Neural cell (in vitro differentiated cells): Measurements from ENCODE around the gene SH3RF3.
A peak's percentile ranks its signal among the peaks of the same experiment; 100 is the strongest.

Experiments
- CTCF ChIP-seq: fragments of 450-650 bp; IDR thresholded peaks from 2 replicates; pipeline ENCODE4 v1.5.1; 2014; ENCODE audit warnings: antibody characterized with exemption, mild to moderate bottlenecking, moderate library complexity; ENCODE audit not compliant: poor library complexity, severe bottlenecking
- EP300 ChIP-seq: fragments of 450-650 bp; conservative IDR thresholded peaks from 2 replicates; pipeline ENCODE4 v1.6.1; 2014; ENCODE audit warnings: antibody characterized with exemption, mild to moderate bottlenecking, moderate library complexity; ENCODE audit not compliant: poor library complexity, severe bottlenecking
- EZH2 ChIP-seq: fragments of 200-600, 300-800 bp; shearing (Covaris generic), sonication (generic); IDR thresholded peaks from 2 replicates; pipeline ENCODE4 v1.6.1; 2014; ENCODE audit warnings: antibody characterized with exemption, low read length, borderline replicate concordance, mild to moderate bottlenecking; ENCODE audit not compliant: insufficient read depth, poor library complexity, severe bottlenecking
- MXI1 ChIP-seq: fragments of 450-650 bp; conservative IDR thresholded peaks from 2 replicates; pipeline ENCODE4 v1.6.1; 2014; ENCODE audit warnings: antibody characterized with exemption, mild to moderate bottlenecking; ENCODE audit not compliant: poor library complexity, severe bottlenecking
- POLR2AphosphoS5 ChIP-seq: IDR thresholded peaks from 2 replicates; pipeline ENCODE4 v1.6.1; 2012
- RAD21 ChIP-seq: fragments of 450-650 bp; conservative IDR thresholded peaks from 2 replicates; pipeline ENCODE4 v1.6.1; 2014; ENCODE audit warnings: antibody characterized with exemption, mild to moderate bottlenecking, moderate library complexity
- REST ChIP-seq: IDR thresholded peaks from 2 replicates; pipeline ENCODE4 v1.6.1; 2012; ENCODE audit warnings: borderline replicate concordance
- TAF1 ChIP-seq: IDR thresholded peaks from 2 replicates; pipeline ENCODE4 v1.6.1; 2012; ENCODE audit warnings: low read depth

GRCh38 chr2:109312902-109313301, 183.9 kb downstream of the SH3RF3 start:
- peak; percentile 42 for TF ChIP-seq CTCF
- no peak for TF ChIP-seq EZH2
- no peak for TF ChIP-seq POLR2AphosphoS5
- no peak for TF ChIP-seq REST
- TF ChIP-seq EP300, result no peak
- no peak for TF ChIP-seq MXI1
- no peak for TF ChIP-seq TAF1
- peak; percentile 53 for TF ChIP-seq RAD21
